ENCODE results near the gene RIPOR3.

GRCh38 chr20:50593005-50593335 lies 98.4 kb downstream of the RIPOR3 start:
- TF ChIP-seq POLR2A (IDR thresholded peaks at IDR 0.05) = no peak
- TF ChIP-seq, protein P1, sequence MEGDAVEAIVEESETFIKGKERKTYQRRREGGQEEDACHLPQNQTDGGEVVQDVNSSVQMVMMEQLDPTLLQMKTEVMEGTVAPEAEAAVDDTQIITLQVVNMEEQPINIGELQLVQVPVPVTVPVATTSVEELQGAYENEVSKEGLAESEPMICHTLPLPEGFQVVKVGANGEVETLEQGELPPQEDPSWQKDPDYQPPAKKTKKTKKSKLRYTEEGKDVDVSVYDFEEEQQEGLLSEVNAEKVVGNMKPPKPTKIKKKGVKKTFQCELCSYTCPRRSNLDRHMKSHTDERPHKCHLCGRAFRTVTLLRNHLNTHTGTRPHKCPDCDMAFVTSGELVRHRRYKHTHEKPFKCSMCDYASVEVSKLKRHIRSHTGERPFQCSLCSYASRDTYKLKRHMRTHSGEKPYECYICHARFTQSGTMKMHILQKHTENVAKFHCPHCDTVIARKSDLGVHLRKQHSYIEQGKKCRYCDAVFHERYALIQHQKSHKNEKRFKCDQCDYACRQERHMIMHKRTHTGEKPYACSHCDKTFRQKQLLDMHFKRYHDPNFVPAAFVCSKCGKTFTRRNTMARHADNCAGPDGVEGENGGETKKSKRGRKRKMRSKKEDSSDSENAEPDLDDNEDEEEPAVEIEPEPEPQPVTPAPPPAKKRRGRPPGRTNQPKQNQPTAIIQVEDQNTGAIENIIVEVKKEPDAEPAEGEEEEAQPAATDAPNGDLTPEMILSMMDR (IDR thresholded peaks at IDR 0.05) = no peak
